Hepatocyte (in vitro differentiated cells): ENCODE measurements around the gene KRT86. TPM values are rescaled to one million over a fixed set of nuclear protein-coding genes. Genes with fewer than 3 reads are reported as not detected.
"Not testable (repeated sequence)": the region's sequence is repeated elsewhere in the genome, so short reads cannot be mapped to it uniquely, and the experiment has no call there.

Experiments
- DNase-seq: peaks from one replicate; pipeline ENCODE4 v3.0.0-alpha.2; 2016; ENCODE audit warnings: low spot score
- H2AFZ ChIP-seq: fragments of 200-600 bp; sonication (generic); 2 replicates; pipeline ENCODE4 v1.6.0; 2016; ENCODE audit warnings: antibody characterized with exemption, mild to moderate bottlenecking
- H3K27ac ChIP-seq: fragments of 200-600 bp; sonication (generic); 2 replicates; pipeline ENCODE4 v1.5.1; 2016; ENCODE audit warnings: mild to moderate bottlenecking
- H3K27me3 ChIP-seq: fragments of 200-600 bp; sonication (generic); 2 replicates; pipeline ENCODE4 v1.6.1; 2016
- H3K36me3 ChIP-seq: fragments of 200-600 bp; sonication (generic); replicated peaks from 2 replicates; pipeline ENCODE4 v1.5.1; 2016; ENCODE audit warnings: low read depth; ENCODE audit not compliant: insufficient read depth
- H3K4me1 ChIP-seq: fragments of 200-600 bp; sonication (generic); 2 replicates; pipeline ENCODE4 v1.5.1; 2016; ENCODE audit warnings: mild to moderate bottlenecking, moderate library complexity; ENCODE audit not compliant: insufficient read depth
- H3K4me2 ChIP-seq: fragments of 200-600 bp; sonication (generic); 2 replicates; pipeline ENCODE4 v1.6.0; 2016
- H3K4me3 ChIP-seq: fragments of 200-600 bp; sonication (generic); 2 replicates; pipeline ENCODE4 v1.5.1; 2016; ENCODE audit warnings: mild to moderate bottlenecking
- H3K79me2 ChIP-seq: fragments of 200-600 bp; sonication (generic); 2 replicates; pipeline ENCODE4 v1.6.0; 2017; ENCODE audit warnings: mild to moderate bottlenecking
- H3K9me2 ChIP-seq: fragments of 200-600 bp; sonication (generic); replicated peaks from 2 replicates; pipeline ENCODE4 v1.6.0; 2017; ENCODE audit warnings: mild to moderate bottlenecking; ENCODE audit not compliant: insufficient read depth
- H3K9me3 ChIP-seq: fragments of 200-600 bp; sonication (generic); 2 replicates; pipeline ENCODE4 v1.5.1; 2016; ENCODE audit warnings: low read depth, mild to moderate bottlenecking
- H4K20me1 ChIP-seq: fragments of 200-600 bp; sonication (generic); 2 replicates; pipeline ENCODE4 v1.6.0; 2016; ENCODE audit warnings: mild to moderate bottlenecking; ENCODE audit not compliant: insufficient read depth, poor library complexity, severe bottlenecking
- EZH2 ChIP-seq: fragments of 200-600 bp; sonication (generic); IDR thresholded peaks from 2 replicates; pipeline ENCODE4 v1.6.1; 2016; ENCODE audit warnings: antibody characterized with exemption, mild to moderate bottlenecking, borderline replicate concordance
- EZH2phosphoT487 ChIP-seq: fragments of 200-600 bp; sonication (generic); IDR thresholded peaks from one replicate; pipeline ENCODE4 v1.6.1; 2018; ENCODE audit warnings: antibody characterized with exemption, mild to moderate bottlenecking, low read depth, moderate library complexity; ENCODE audit not compliant: unreplicated experiment, severe bottlenecking
- WGBS: methylation state at CpG from one replicate; pipeline ENCODE4 v1.1.6; 2016; ENCODE audit warnings: low lambda C conversion rate; ENCODE audit errors: missing lambda C conversion rate; 5-methylcytosine and 5-hydroxymethylcytosine counted together
- polyA plus RNA-seq: library from polyadenylated mRNA; unstranded; fragments of >200 nt; fragmentation: Nextera tagmentation; extraction: Ambion mirVana; gene quantifications from 2 replicates; pipeline ENCODE4 v1.2.1, GENCODE V29; 2016
- total RNA-seq: library from RNA; depleted of rRNA; stranded (reverse); fragments of >200 nt; gene quantifications from 2 replicates; pipeline ENCODE4 v1.2.3, GENCODE V29; 2014
- TF ChIP-seq, protein P1 (sequence below): fragments of 200-600 bp; sonication (generic); IDR thresholded peaks from 2 replicates; pipeline ENCODE4 v1.5.1; 2016; ENCODE audit warnings: antibody characterized with exemption, mild to moderate bottlenecking; ENCODE audit not compliant: poor library complexity

The KRT86 gene
- total and polyA plus RNA-seq, 2 experiments from 2014 or later: 0.40 TPM; not detected in 1

DNA sequence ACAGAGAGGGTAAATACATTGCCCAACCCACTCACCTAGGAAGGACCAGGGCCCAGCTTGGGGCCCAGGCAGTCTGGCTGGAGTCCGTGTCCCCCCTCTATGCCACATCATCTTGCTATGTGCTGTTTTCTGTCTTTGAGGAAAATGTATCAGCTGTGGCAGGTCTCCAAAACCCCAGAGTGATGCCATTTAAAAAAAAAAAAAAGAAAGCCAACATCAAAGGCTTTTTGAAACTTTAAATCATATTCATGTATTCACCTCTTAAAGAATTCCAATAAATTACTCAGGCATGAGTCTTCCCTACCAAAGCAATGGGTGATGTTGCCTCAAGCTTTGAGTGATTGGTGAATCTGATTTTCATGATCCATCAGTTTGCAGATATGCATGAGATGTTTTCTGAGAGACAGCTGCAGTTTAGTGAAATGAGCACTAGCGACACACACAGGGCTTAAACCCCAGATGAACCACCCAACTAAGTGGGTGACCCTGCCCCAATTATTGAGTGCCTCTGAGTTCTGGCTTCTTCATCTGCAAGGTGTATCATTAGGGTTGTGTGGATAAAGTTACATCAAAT lies 10.8 kb downstream of the KRT86 start:
- Histone ChIP-seq H3K27me3 (no peaks in the 10 kb centered on the region), H3K9me3 (no peaks in the 10 kb centered on the region), H3K79me2 (no peaks in the 10 kb centered on the region), H3K4me2 (no peak overlapping the region), H3K4me3 (no peak overlapping the region), H4K20me1 (no peaks in the 10 kb centered on the region), H3K4me1 (peaks cover 14% of the 10 kb centered on the region), H3K27ac (no peak overlapping the region), H3K36me3 (no peaks in the 10 kb centered on the region), H3K9me2 (no peaks in the 10 kb centered on the region), H2AFZ (no peak overlapping the region)
- no peak for DNase-seq
- 86% methylated on average over 2 of the region's 2 CpGs for WGBS
- TF ChIP-seq, protein P1, sequence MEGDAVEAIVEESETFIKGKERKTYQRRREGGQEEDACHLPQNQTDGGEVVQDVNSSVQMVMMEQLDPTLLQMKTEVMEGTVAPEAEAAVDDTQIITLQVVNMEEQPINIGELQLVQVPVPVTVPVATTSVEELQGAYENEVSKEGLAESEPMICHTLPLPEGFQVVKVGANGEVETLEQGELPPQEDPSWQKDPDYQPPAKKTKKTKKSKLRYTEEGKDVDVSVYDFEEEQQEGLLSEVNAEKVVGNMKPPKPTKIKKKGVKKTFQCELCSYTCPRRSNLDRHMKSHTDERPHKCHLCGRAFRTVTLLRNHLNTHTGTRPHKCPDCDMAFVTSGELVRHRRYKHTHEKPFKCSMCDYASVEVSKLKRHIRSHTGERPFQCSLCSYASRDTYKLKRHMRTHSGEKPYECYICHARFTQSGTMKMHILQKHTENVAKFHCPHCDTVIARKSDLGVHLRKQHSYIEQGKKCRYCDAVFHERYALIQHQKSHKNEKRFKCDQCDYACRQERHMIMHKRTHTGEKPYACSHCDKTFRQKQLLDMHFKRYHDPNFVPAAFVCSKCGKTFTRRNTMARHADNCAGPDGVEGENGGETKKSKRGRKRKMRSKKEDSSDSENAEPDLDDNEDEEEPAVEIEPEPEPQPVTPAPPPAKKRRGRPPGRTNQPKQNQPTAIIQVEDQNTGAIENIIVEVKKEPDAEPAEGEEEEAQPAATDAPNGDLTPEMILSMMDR: no peak
- TF ChIP-seq EZH2phosphoT487 (no peak), EZH2 (no peak)

DNA sequence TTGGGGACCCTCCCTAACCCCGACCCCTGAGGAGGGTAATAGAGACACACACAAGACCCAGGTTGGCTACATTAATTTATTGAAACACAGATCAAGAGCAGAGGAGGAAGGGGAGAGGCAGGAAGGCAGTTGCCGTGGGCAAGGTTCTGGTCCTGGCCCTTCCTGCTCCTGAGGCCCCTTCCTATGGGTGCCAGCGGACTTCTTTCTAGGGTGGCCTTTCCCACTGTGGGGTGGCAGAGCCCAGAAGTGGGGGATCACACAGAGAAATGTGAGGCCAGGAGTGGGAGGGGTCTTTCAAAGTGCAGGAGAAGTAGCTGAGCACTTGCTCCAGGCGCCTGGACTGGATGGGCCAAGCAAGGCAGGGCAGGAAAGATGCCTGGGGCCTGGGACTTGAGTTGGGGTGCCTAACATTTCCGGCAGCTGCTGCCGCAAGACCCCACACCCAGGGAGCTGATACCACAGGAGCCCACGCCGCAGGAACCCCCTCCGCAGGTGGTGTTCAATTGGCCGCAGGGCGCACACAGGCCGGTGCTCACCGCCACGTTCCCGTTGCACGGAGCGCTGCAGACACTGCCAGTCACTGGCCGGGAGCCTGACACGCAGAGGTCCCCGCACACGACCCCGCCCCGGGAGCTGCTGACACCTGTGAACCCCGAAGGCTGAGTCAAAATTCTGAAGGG lies 11.5 kb downstream of the KRT86 start:
- no peak overlapping the region for H3K4me3 ChIP-seq
- H3K79me2 ChIP-seq: no peaks in the 10 kb centered on the region
- 92% methylated on average over 24 of the region's 24 CpGs for WGBS
- H3K9me3 ChIP-seq: no peaks in the 10 kb centered on the region
- H3K4me1 ChIP-seq: peaks cover 7% of the 10 kb centered on the region
- H3K36me3 ChIP-seq: no peaks in the 10 kb centered on the region
- H3K27me3 ChIP-seq: no peaks in the 10 kb centered on the region
- TF ChIP-seq EZH2: no peak
- TF ChIP-seq EZH2phosphoT487: no peak
- H3K9me2 ChIP-seq: no peaks in the 10 kb centered on the region
- DNase-seq: no peak
- no peak overlapping the region for H3K4me2 ChIP-seq
- H4K20me1 ChIP-seq: no peaks in the 10 kb centered on the region
- H2AFZ ChIP-seq: no peak overlapping the region
- no peak overlapping the region for H3K27ac ChIP-seq

DNA sequence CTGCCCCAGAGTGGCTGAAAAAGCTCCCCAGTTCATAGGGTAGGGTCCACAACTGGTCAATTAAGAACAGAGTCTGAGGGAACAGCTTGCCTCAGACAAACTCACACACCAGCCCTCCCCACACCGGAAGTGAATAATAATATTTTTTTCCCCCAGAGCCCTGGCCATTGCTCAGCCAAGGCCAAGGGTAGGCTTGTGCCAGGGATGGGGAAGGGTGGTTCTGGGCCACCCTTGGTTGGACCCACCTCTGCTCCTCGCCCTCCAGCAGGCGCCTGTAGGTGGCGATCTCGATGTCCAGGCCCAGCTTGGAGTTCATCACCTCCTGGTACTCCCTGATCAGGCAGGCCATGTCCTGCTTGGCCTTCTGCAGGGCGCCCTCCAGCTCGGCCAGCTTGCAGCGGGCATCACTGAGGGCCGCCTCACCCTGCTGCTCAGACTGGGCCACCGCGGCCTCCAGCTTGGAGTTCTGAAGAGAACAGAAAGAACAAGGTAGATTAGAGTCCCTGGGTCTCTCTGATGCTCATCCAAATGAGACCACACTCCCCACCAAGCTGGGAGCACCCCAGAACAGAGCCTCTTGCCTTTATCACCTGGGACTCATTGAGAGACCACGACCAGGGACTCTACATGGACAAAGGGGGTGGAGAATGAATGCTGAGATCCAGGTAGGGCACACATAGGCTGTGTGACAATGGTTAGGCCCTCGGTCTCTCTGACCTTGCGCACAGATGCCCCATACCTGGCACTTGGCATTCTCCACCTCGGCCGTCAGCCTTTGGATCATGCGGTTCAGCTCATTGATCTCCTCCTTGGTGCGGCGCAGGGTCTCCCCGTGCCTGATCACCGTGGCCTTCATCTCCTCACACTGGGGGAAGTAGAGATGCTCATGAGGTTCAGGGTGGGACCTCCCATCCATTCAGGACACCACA lies 12.7 kb downstream of the KRT86 start:
- not testable (repeated sequence) for H3K4me2 ChIP-seq, H3K27me3 ChIP-seq, H3K36me3 ChIP-seq, H3K4me1 ChIP-seq, H3K79me2 ChIP-seq, H3K4me3 ChIP-seq, H3K27ac ChIP-seq, H3K9me2 ChIP-seq, H3K9me3 ChIP-seq, DNase-seq, H4K20me1 ChIP-seq, H2AFZ ChIP-seq
- 88% methylated on average over 20 of the region's 21 CpGs for WGBS

DNA sequence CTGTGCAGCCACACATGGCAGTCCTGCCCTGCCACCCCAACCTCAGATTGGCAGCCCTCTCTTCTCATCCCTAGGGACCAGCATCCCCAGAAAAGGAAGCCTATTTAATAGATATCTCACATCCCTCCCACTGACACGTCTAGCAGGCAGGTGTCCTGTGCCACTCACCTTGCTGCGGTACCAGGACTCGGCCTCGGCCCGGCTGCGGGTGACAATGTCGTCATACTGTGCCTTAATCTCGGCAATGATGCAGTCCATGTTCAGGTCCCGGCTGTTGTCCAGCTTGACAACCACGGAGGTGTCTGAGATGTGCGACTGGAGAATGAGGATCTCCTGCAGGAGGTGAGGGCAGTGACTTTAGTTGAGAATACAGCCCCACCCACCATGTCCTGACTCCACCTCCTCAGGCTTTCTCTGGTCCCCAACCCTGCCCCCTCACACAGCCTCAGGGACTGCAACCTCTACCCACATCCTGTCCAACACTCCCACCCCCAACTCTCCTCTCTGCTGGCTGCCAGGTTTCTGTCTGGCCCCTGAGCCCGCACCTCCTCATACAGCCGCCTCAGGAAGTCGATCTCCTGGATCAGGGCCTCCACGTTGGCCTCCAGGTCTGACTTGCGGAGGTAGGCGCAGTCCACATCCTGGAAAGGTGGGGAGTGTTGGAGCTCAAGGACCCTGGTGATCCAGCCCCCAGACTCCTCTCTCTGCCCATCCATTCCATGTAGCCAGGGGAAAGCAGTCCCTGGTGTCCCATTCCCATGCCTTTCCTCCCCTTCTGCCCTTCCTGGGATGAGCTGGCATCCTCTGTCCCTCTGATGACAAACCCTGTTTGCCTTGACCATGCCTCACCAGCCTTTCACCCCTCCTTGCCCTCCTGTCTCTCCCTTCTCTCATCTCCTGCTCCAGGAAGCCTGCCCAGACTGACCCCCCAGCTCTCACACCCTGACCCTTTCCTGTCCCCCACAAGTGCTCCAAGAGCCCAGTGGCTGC lies 13.7 kb downstream of the KRT86 start:
- not testable (repeated sequence) for H3K27ac ChIP-seq, H3K4me1 ChIP-seq, H3K9me2 ChIP-seq, H3K79me2 ChIP-seq, H3K27me3 ChIP-seq, H3K4me2 ChIP-seq, H4K20me1 ChIP-seq, H2AFZ ChIP-seq, H3K9me3 ChIP-seq, H3K36me3 ChIP-seq, DNase-seq, H3K4me3 ChIP-seq
- 88% methylated on average over 15 of the region's 17 CpGs for WGBS

DNA sequence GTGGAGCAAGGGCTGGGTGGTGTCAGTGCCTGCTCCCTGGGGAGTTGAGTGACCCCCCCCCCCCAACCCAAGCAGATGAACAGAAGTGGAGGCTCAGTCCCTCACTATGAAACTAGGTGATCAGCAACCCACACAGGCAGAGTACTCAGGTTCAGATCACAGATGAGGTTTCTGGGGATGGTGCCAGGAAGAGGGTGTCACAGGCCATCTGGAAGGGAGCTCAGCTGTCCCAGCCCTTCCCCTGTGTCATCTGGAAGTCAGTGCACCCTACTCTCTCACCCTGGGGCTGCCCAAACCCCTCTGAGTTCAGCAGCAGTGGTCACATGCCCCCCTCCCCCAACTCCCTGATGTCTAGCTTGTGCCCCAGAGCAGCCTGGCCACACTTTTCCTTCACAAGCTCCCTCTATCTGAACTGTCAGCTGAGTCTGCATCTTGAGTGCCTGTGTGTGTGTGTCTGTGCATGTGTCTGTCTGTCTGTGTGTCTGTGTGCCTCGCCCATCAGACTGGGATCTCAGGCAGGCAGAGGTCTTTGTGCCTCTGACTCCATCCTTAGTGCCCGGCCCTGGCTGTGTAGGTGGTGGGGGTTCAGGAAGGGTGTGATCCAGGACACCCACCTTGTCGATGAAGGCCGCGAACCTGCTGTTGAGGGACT lies 16.2 kb downstream of the KRT86 start:
- DNase-seq, H3K79me2 ChIP-seq, H4K20me1 ChIP-seq, H3K4me1 ChIP-seq, H3K9me2 ChIP-seq, H3K36me3 ChIP-seq, H3K4me2 ChIP-seq, H3K9me3 ChIP-seq, H3K27me3 ChIP-seq, H3K4me3 ChIP-seq, H3K27ac ChIP-seq, H2AFZ ChIP-seq: not testable (repeated sequence)
- no CpG with 5 or more reads among the region's 5 CpGs for WGBS
